HG02678 (cell line): Measurements from ENCODE around the gene CTTNBP2.

Experiments
- ATAC-seq: cut with Tn5 transposase; IDR thresholded peaks from one replicate; pipeline ENCODE4 v1.9.1; 2021; ENCODE audit warnings: mild to moderate bottlenecking, moderate library complexity; ENCODE audit not compliant: unreplicated experiment

CTTNBP2 gene

GRCh38 chr7:117871401-117871777 lies 1.9 kb downstream of the CTTNBP2 start:
- no peak for ATAC-seq

- no peak for ATAC-seq
Observed at GRCh38 chr7:117870448-117871130, 2.7 kb downstream of the CTTNBP2 start.

- ATAC-seq: no peak
Observed at GRCh38 chr7:117869374-117869773, 3.9 kb downstream of the CTTNBP2 start.

- ATAC-seq: no peak
Observed at GRCh38 chr7:117863618-117864017, 9.6 kb downstream of the CTTNBP2 start.

- no peak for ATAC-seq
Observed at GRCh38 chr7:117862378-117862777, 10.9 kb downstream of the CTTNBP2 start.

- no peak for ATAC-seq
Observed at GRCh38 chr7:117859246-117859812, 13.9 kb downstream of the CTTNBP2 start.

GRCh38 chr7:117858712-117859111 lies 14.5 kb downstream of the CTTNBP2 start:
- ATAC-seq: no peak

GRCh38 chr7:117857718-117858117 lies 15.5 kb downstream of the CTTNBP2 start:
- ATAC-seq: no peak

- ATAC-seq: no peak
Observed at GRCh38 chr7:117856196-117856595, 17.0 kb downstream of the CTTNBP2 start.

- no peak for ATAC-seq
Observed at GRCh38 chr7:117854186-117854585, 19.1 kb downstream of the CTTNBP2 start.

- no peak for ATAC-seq
Observed at GRCh38 chr7:117848941-117849340, 24.3 kb downstream of the CTTNBP2 start.

- ATAC-seq: no peak
Observed at GRCh38 chr7:117844678-117845077, 28.6 kb downstream of the CTTNBP2 start.

GRCh38 chr7:117841611-117842010 lies 31.6 kb downstream of the CTTNBP2 start:
- ATAC-seq: no peak

- ATAC-seq: no peak
Observed at GRCh38 chr7:117841011-117841410, 32.2 kb downstream of the CTTNBP2 start.

- peak; percentile 52 for ATAC-seq
Observed at GRCh38 chr7:117839507-117839906, 33.7 kb downstream of the CTTNBP2 start.

- ATAC-seq: peak; percentile 90
Observed at GRCh38 chr7:117837841-117838240, 35.4 kb downstream of the CTTNBP2 start.

- no peak for ATAC-seq
Observed at GRCh38 chr7:117835016-117835664, 38.1 kb downstream of the CTTNBP2 start.

- no peak for ATAC-seq
Observed at GRCh38 chr7:117830422-117830954, 42.8 kb downstream of the CTTNBP2 start.

- ATAC-seq: no peak
Observed at GRCh38 chr7:117829450-117830117, 43.7 kb downstream of the CTTNBP2 start.

- ATAC-seq: no peak
Observed at GRCh38 chr7:117828825-117829224, 44.4 kb downstream of the CTTNBP2 start.

- ATAC-seq: no peak
Observed at GRCh38 chr7:117827862-117828261, 45.4 kb downstream of the CTTNBP2 start.

GRCh38 chr7:117825132-117825531 lies 48.1 kb downstream of the CTTNBP2 start:
- ATAC-seq: no peak
